GM21717 (cell line): ENCODE results near the gene SUPT3H.

Experiments
- ATAC-seq: cut with Tn5 transposase; IDR thresholded peaks from one replicate; pipeline ENCODE4 v1.9.1; 2021; ENCODE audit warnings: mild to moderate bottlenecking, moderate library complexity; ENCODE audit not compliant: unreplicated experiment

The SUPT3H gene

GRCh38 chr6:45021676-45022075 lies 356.1 kb downstream of the SUPT3H start:
- ATAC-seq, result no peak

- ATAC-seq, result no peak
Measured at GRCh38 chr6:45012687-45013086, 365.0 kb downstream of the SUPT3H start.

- ATAC-seq, result no peak
Measured at GRCh38 chr6:45009576-45009975, 368.2 kb downstream of the SUPT3H start.

GRCh38 chr6:45006893-45007292 lies 370.8 kb downstream of the SUPT3H start:
- no peak for ATAC-seq

GRCh38 chr6:45003961-45004360 lies 373.8 kb downstream of the SUPT3H start:
- no peak for ATAC-seq

- ATAC-seq, result no peak
Measured at GRCh38 chr6:45003387-45003786, 374.3 kb downstream of the SUPT3H start.

GRCh38 chr6:45002390-45003105 lies 375.2 kb downstream of the SUPT3H start:
- ATAC-seq, result no peak

- peak; percentile 99 for ATAC-seq
Measured at GRCh38 chr6:45001663-45002062, 376.1 kb downstream of the SUPT3H start.

GRCh38 chr6:45000833-45001232 lies 376.9 kb downstream of the SUPT3H start:
- ATAC-seq, result no peak

- ATAC-seq, result no peak
Measured at GRCh38 chr6:44999066-44999465, 378.7 kb downstream of the SUPT3H start.

- no peak for ATAC-seq
Measured at GRCh38 chr6:44995486-44996132, 382.1 kb downstream of the SUPT3H start.

- ATAC-seq, result no peak
Measured at GRCh38 chr6:44989391-44989790, 388.3 kb downstream of the SUPT3H start.

GRCh38 chr6:44985006-44985405 lies 392.7 kb downstream of the SUPT3H start:
- no peak for ATAC-seq

- ATAC-seq, result no peak
Measured at GRCh38 chr6:44983467-44984365, 394.0 kb downstream of the SUPT3H start.

- no peak for ATAC-seq
Measured at GRCh38 chr6:44980841-44981240, 396.9 kb downstream of the SUPT3H start.

- ATAC-seq, result peak; percentile 72
Measured at GRCh38 chr6:44976677-44977641, 400.8 kb downstream of the SUPT3H start.

- ATAC-seq, result no peak
Measured at GRCh38 chr6:44974511-44974910, 403.2 kb downstream of the SUPT3H start.

- ATAC-seq, result no peak
Measured at GRCh38 chr6:44972709-44973108, 405.0 kb downstream of the SUPT3H start.

GRCh38 chr6:44969446-44970185 lies 408.1 kb downstream of the SUPT3H start:
- ATAC-seq, result no peak

- no peak for ATAC-seq
Measured at GRCh38 chr6:44967481-44967880, 410.3 kb downstream of the SUPT3H start.
